Skeletal muscle tissue (tissue), 4 donors: ENCODE measurements around the gene BIRC6. TPM values are rescaled to one million over a fixed set of nuclear protein-coding genes. Genes with fewer than 3 reads are reported as not detected.

Experiments used
- H3K27ac ChIP-seq: one replicate; pipeline ENCODE4 v1.7.0; 2013; ENCODE audit warnings: mild to moderate bottlenecking, low read depth, low read length, inconsistent platforms
- H3K27me3 ChIP-seq, 3 donors: one replicate each; pipeline ENCODE4 v1.7.0; 2013; ENCODE audit warnings: low read length in 3 of 3; ENCODE audit not compliant: control insufficient read depth in 3 of 3, insufficient read depth in 3 of 3
- H3K36me3 ChIP-seq, 3 donors: one replicate each; pipeline ENCODE4 v1.7.0; 2013; ENCODE audit warnings: low read length in 3 of 3; ENCODE audit not compliant: control insufficient read depth in 3 of 3, insufficient read depth in 3 of 3
- H3K4me1 ChIP-seq, 3 donors: one replicate each; pipeline ENCODE4 v1.7.0; 2013; ENCODE audit warnings: low read length in 3 of 3, mild to moderate bottlenecking in 3 of 3; ENCODE audit not compliant: control insufficient read depth in 3 of 3, insufficient read depth in 3 of 3
- H3K4me3 ChIP-seq, 3 donors: one replicate each; pipeline ENCODE4 v1.7.0; 2013; ENCODE audit warnings: low read length in 3 of 3
- H3K9ac ChIP-seq, 3 donors: one replicate each; pipeline ENCODE4 v1.7.0; 2013; ENCODE audit warnings: low read length in 3 of 3, mild to moderate bottlenecking in 3 of 3, moderate library complexity in 2 of 3, low read depth in 1 of 3
- H3K9me3 ChIP-seq, 3 donors: one replicate each; pipeline ENCODE4 v1.7.0; 2013; ENCODE audit warnings: low read length in 3 of 3; ENCODE audit not compliant: control insufficient read depth in 3 of 3
- total RNA-seq: library from RNA; depleted of rRNA; stranded (reverse); fragments of >200 nt; gene quantifications from one replicate; pipeline ENCODE4 v1.2.3, GENCODE V29; 2014
- donor health status: Osteomylitis.

Gene BIRC6
- total RNA-seq, 1 donor from 2014 or later: 216 TPM

- H3K27me3 ChIP-seq: no peaks in the 10 kb centered on the region
- H3K27ac ChIP-seq: no peak overlapping the region
- H3K36me3 ChIP-seq: peaks cover 0 to 9% (median 5%) of the 10 kb centered on the region in 3 donors
- H3K9me3 ChIP-seq: peaks cover 0 to 3% (median 2%) of the 10 kb centered on the region in 3 donors
- H3K4me3 ChIP-seq: no peak overlapping the region
- H3K9ac ChIP-seq: no peak overlapping the region
- H3K4me1 ChIP-seq: no peaks in the 10 kb centered on the region
Observed at GRCh38 chr2:32562906-32563305, 206.1 kb downstream of the BIRC6 start.

- Histone ChIP-seq H3K27ac (no peak overlapping the region), H3K27me3 (no peaks in the 10 kb centered on the region), H3K4me3 (no peak overlapping the region), H3K4me1 (no peaks in the 10 kb centered on the region), H3K9me3 (peaks cover 0 to 3% (median 2%) of the 10 kb centered on the region in 3 donors), H3K36me3 (peaks cover 0 to 9% (median 2%) of the 10 kb centered on the region in 3 donors), H3K9ac (no peak overlapping the region)
Observed at GRCh38 chr2:32564417-32565035, 207.7 kb downstream of the BIRC6 start.

GRCh38 chr2:32565902-32566301 lies 209.1 kb downstream of the BIRC6 start:
- Histone ChIP-seq H3K9me3 (peaks cover 0 to 3% (median 2%) of the 10 kb centered on the region in 3 donors), H3K27ac (no peak overlapping the region), H3K4me3 (no peak overlapping the region), H3K36me3 (peaks cover 0 to 9% (median 2%) of the 10 kb centered on the region in 3 donors), H3K4me1 (no peaks in the 10 kb centered on the region), H3K27me3 (no peaks in the 10 kb centered on the region), H3K9ac (no peak overlapping the region)

GRCh38 chr2:32572030-32572429 lies 215.2 kb downstream of the BIRC6 start:
- H3K36me3 ChIP-seq: peaks cover 4 to 10% (median 5%) of the 10 kb centered on the region in 3 donors
- no peak overlapping the region for H3K4me3 ChIP-seq
- H3K27me3 ChIP-seq: no peaks in the 10 kb centered on the region
- H3K4me1 ChIP-seq: no peaks in the 10 kb centered on the region
- no peak overlapping the region for H3K27ac ChIP-seq
- no peaks in the 10 kb centered on the region for H3K9me3 ChIP-seq
- no peak overlapping the region for H3K9ac ChIP-seq

GRCh38 chr2:32572737-32573136 lies 215.9 kb downstream of the BIRC6 start:
- H3K9ac ChIP-seq: no peak overlapping the region
- H3K27me3 ChIP-seq: no peaks in the 10 kb centered on the region
- H3K4me1 ChIP-seq: no peaks in the 10 kb centered on the region
- H3K27ac ChIP-seq: no peak overlapping the region
- H3K9me3 ChIP-seq: no peaks in the 10 kb centered on the region
- no peak overlapping the region for H3K4me3 ChIP-seq
- H3K36me3 ChIP-seq: peaks cover 4 to 10% (median 5%) of the 10 kb centered on the region in 3 donors

- no peak overlapping the region for H3K4me3 ChIP-seq
- H3K27ac ChIP-seq: no peak overlapping the region
- no peaks in the 10 kb centered on the region for H3K9me3 ChIP-seq
- H3K27me3 ChIP-seq: no peaks in the 10 kb centered on the region
- peaks cover 0 to 9% (median 5%) of the 10 kb centered on the region in 3 donors for H3K36me3 ChIP-seq
- H3K4me1 ChIP-seq: no peaks in the 10 kb centered on the region
- H3K9ac ChIP-seq: no peak overlapping the region
Observed at GRCh38 chr2:32591669-32592463, 235.0 kb downstream of the BIRC6 start.

- Histone ChIP-seq H3K9ac (no peak overlapping the region), H3K27ac (no peak overlapping the region), H3K9me3 (no peaks in the 10 kb centered on the region), H3K4me3 (no peak overlapping the region), H3K27me3 (no peaks in the 10 kb centered on the region), H3K36me3 (peaks cover 0 to 16% (median 9%) of the 10 kb centered on the region in 3 donors), H3K4me1 (no peaks in the 10 kb centered on the region)
Observed at GRCh38 chr2:32594573-32594972, 237.8 kb downstream of the BIRC6 start.

GRCh38 chr2:32611366-32611765 lies 254.5 kb downstream of the BIRC6 start:
- H3K9me3 ChIP-seq: no peaks in the 10 kb centered on the region
- H3K4me3 ChIP-seq: no peak overlapping the region
- H3K36me3 ChIP-seq: peaks cover 8 to 33% (median 31%) of the 10 kb centered on the region in 3 donors
- no peak overlapping the region for H3K9ac ChIP-seq
- no peak overlapping the region for H3K27ac ChIP-seq
- H3K27me3 ChIP-seq: no peaks in the 10 kb centered on the region
- no peaks in the 10 kb centered on the region for H3K4me1 ChIP-seq

- Histone ChIP-seq H3K27ac (no peak overlapping the region), H3K4me3 (no peak overlapping the region), H3K9me3 (no peaks in the 10 kb centered on the region), H3K9ac (no peak overlapping the region), H3K27me3 (no peaks in the 10 kb centered on the region), H3K36me3 (peaks cover 8 to 34% (median 31%) of the 10 kb centered on the region in 3 donors), H3K4me1 (no peaks in the 10 kb centered on the region)
Observed at GRCh38 chr2:32611771-32612170, 254.9 kb downstream of the BIRC6 start.

GRCh38 chr2:32614084-32614483 lies 257.3 kb downstream of the BIRC6 start:
- H3K27me3 ChIP-seq: no peaks in the 10 kb centered on the region
- H3K36me3 ChIP-seq: peaks cover 12 to 35% (median 27%) of the 10 kb centered on the region in 3 donors
- H3K9me3 ChIP-seq: no peaks in the 10 kb centered on the region
- H3K4me1 ChIP-seq: no peaks in the 10 kb centered on the region
- no peak overlapping the region for H3K4me3 ChIP-seq
- H3K9ac ChIP-seq: no peak overlapping the region
- H3K27ac ChIP-seq: no peak overlapping the region
